ENCODE data around the gene SNX6. TPM values are rescaled to one million over a fixed set of nuclear protein-coding genes. Genes with fewer than 3 reads are reported as not detected.

SNX6 gene
- total and polyA plus RNA-seq, 2 experiments from 2014 or later, result 110 to 157 TPM

- Histone ChIP-seq H3K4me2 (no peak overlapping the region), H3K4me3 (no peak overlapping the region), H3K27ac (ENCODE audit: low read depth) (no peak overlapping the region), H3K36me3 (ENCODE audit: insufficient read depth) (peaks cover 3% of the 10 kb centered on the region; the same call in 1 of the 2 replicates), H3K27me3 (ENCODE audit: insufficient read depth) (no peaks in the 10 kb centered on the region), H4K20me1 (replicated peaks; ENCODE audit: insufficient read depth) (peaks cover 11% of the 10 kb centered on the region; the same call in 1 of the 2 replicates), H3K9me2 (ENCODE audit: insufficient read depth) (no peaks in the 10 kb centered on the region), H2AFZ (no peak overlapping the region), H3K79me2 (replicated peaks; ENCODE audit: insufficient read depth) (peaks cover 5% of the 10 kb centered on the region), H3K4me1 (ENCODE audit: insufficient read depth) (no peaks in the 10 kb centered on the region; the same call in 1 of the 2 replicates), H3F3A (replicated peaks; ENCODE audit: low read depth) (no peaks in the 10 kb centered on the region)
- ATAC-seq, result no peak
- Mint-ChIP-seq H3K27me3 (ENCODE audit: insufficient read depth, low read depth, poor library complexity) (peaks cover 5% of the 10 kb centered on the region), H3K27ac (no peak overlapping the region), H3K36me3 (ENCODE audit: low read depth) (peaks cover 10% of the 10 kb centered on the region; the same call in 1 of the 3 replicates), H3K4me1 (no peaks in the 10 kb centered on the region), H3K9me3 (no peaks in the 10 kb centered on the region), H3K4me3 (no peak overlapping the region)
- DNase-seq (ENCODE audit: low spot score), result no peak
- TF ChIP-seq REST (IDR thresholded peaks at IDR 0.05; ENCODE audit: unreplicated experiment) (no peak), CREB1 (CRISPR knock-in tag; IDR thresholded peaks at IDR 0.05; ENCODE audit: low read depth) (no peak), EZH2 (IDR thresholded peaks at IDR 0.05; ENCODE audit: low read depth, unreplicated experiment) (no peak), JUNB (IDR thresholded peaks at IDR 0.05; ENCODE audit: unreplicated experiment) (no peak), ETS1 (IDR thresholded peaks at IDR 0.05) (no peak), ZNF331 (CRISPR knock-in tag; IDR thresholded peaks at IDR 0.05; ENCODE audit: low read depth) (no peak), EZH2phosphoT487 (IDR thresholded peaks at IDR 0.05; ENCODE audit: unreplicated experiment) (no peak), ZNF462 (CRISPR knock-in tag; IDR thresholded peaks at IDR 0.05) (no peak), POLR2AphosphoS5 (IDR thresholded peaks at IDR 0.05; ENCODE audit: low read depth) (no peak), ZNF114 (CRISPR knock-in tag; IDR thresholded peaks at IDR 0.05) (no peak), STAT1 (IDR thresholded peaks at IDR 0.05; ENCODE audit: unreplicated experiment) (no peak), NANOG (IDR thresholded peaks at IDR 0.05; ENCODE audit: borderline replicate concordance) (no peak)
- TF ChIP-seq, protein P1, sequence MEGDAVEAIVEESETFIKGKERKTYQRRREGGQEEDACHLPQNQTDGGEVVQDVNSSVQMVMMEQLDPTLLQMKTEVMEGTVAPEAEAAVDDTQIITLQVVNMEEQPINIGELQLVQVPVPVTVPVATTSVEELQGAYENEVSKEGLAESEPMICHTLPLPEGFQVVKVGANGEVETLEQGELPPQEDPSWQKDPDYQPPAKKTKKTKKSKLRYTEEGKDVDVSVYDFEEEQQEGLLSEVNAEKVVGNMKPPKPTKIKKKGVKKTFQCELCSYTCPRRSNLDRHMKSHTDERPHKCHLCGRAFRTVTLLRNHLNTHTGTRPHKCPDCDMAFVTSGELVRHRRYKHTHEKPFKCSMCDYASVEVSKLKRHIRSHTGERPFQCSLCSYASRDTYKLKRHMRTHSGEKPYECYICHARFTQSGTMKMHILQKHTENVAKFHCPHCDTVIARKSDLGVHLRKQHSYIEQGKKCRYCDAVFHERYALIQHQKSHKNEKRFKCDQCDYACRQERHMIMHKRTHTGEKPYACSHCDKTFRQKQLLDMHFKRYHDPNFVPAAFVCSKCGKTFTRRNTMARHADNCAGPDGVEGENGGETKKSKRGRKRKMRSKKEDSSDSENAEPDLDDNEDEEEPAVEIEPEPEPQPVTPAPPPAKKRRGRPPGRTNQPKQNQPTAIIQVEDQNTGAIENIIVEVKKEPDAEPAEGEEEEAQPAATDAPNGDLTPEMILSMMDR (conservative IDR thresholded peaks at IDR 0.05; ENCODE audit: low read depth in 2 of 2), result no peak
These were observed 15.3 kb downstream of the SNX6 start for GRCh38 chr14:34614638-34615037.
